GM12865 (cell line): ENCODE measurements around the gene OSGIN1.

Experiments used
- DNase-seq: peaks from one replicate; pipeline ENCODE4 v3.0.0; 2010; ENCODE audit warnings: low read depth
- H3K4me3 ChIP-seq: 2 replicates; pipeline ENCODE4 v1.5.1; 2011; ENCODE audit warnings: mild to moderate bottlenecking, low read depth, low read length, control low read depth
- TF ChIP-seq, protein P1 (sequence below): IDR thresholded peaks from 2 replicates; pipeline ENCODE4 v1.5.1; 2011; ENCODE audit warnings: low read length, control low read depth, low read depth, inconsistent platforms; ENCODE audit not compliant: insufficient read depth; ENCODE audit errors: missing control alignments

Gene OSGIN1

DNA sequence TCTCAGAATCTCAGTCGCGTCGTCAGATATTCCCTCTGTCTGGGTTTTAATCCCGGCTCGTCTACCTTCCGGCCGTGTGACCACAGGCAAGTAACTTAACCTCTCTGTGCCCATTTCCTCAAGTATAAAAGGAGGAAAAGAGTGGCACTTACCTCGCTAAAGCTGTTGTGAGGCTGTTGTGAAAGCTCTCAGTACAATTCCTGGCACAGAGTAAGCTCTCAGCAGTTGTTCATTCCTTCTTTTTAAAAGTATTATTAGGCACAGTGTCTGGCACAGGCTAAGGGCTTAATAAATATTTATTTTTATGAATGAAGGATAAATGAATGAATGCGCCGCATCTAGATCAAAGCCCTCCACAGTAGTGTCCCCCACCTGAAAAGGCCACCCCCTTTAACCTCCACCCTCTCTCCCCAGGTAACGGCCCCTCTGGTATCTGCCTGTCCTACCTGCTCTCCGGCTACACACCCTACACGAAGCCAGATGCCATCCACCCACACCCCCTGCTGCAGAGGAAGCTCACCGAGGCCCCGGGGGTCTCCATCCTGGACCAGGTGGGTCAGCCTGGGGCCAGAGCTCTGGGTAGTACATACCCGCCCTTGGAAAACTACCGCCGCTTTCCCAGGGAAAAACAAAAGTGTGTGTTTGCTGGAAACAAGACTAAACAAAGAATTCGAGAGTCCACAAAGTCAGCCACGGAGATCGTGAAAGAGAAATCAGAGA lies 6.0 kb downstream of the OSGIN1 start:
- TF ChIP-seq, protein P1, sequence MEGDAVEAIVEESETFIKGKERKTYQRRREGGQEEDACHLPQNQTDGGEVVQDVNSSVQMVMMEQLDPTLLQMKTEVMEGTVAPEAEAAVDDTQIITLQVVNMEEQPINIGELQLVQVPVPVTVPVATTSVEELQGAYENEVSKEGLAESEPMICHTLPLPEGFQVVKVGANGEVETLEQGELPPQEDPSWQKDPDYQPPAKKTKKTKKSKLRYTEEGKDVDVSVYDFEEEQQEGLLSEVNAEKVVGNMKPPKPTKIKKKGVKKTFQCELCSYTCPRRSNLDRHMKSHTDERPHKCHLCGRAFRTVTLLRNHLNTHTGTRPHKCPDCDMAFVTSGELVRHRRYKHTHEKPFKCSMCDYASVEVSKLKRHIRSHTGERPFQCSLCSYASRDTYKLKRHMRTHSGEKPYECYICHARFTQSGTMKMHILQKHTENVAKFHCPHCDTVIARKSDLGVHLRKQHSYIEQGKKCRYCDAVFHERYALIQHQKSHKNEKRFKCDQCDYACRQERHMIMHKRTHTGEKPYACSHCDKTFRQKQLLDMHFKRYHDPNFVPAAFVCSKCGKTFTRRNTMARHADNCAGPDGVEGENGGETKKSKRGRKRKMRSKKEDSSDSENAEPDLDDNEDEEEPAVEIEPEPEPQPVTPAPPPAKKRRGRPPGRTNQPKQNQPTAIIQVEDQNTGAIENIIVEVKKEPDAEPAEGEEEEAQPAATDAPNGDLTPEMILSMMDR, result no peak
- no peak overlapping the region for H3K4me3 ChIP-seq
- DNase-seq, result no peak

DNA sequence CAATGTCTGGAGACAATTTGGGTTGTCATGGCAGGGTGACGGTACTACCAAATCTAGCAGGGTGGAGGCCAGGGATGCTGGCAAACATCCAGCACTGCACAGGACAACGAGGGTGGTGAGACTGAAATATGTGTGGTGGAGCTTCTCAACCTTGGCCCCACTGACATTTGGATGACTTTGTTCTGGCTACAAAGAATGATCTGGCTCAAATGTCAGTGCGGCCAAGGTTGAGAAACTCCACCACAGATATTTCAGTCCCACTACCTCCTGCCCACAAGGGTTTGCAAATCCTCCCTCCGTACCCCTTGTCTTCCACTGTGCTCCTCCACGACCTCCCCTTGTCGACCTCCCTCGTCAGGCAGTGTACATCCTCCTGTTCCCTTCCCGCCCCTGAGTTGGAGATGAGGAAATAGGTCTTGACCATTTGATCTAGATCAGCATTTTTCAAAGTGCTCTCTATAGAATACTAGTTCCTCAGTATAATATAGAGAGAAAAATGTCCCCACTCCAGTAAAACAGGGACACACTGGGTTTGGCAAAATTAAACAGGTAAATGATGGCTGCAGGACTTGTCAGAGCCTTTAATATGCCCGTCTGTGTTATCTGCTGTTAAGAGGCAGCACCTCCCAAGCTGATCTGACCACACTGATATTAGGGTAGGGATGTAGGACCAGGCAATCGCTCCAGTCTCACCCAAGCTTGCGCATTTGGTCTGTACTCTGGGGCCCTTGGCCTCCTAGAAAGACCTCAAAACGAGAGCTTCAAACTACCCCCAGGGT lies 6.8 kb downstream of the OSGIN1 start:
- DNase-seq, result no peak
- TF ChIP-seq, protein P1, result no peak
- H3K4me3 ChIP-seq, result no peak overlapping the region

DNA sequence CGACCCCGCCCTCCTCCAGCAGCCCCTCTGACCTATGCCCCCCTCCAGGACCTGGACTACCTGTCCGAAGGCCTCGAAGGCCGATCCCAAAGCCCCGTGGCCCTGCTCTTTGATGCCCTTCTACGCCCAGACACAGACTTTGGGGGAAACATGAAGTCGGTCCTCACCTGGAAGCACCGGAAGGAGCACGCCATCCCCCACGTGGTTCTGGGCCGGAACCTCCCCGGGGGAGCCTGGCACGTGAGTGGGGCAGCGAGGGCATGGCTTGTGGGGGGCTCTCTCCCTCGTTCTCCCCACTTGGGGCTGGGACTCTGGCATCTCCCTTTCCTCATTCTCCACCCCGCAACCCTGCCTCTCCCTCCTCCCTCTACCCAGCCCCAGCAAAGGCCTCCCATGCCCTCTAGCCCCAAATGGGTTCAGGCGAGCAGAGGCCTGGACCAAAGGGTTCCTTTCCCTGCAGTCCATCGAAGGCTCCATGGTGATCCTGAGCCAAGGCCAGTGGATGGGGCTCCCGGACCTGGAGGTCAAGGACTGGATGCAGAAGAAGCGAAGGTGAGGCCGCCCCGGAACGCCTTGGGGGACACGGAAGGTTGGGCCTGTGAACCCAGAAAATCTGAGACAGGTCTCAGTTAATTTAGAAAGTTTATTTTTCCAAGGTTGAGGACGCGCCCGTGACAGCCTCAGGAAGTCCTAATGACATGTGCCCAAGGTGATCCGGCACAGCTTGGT lies 7.6 kb downstream of the OSGIN1 start:
- TF ChIP-seq, protein P1, result no peak
- H3K4me3 ChIP-seq, result no peak overlapping the region

DNA sequence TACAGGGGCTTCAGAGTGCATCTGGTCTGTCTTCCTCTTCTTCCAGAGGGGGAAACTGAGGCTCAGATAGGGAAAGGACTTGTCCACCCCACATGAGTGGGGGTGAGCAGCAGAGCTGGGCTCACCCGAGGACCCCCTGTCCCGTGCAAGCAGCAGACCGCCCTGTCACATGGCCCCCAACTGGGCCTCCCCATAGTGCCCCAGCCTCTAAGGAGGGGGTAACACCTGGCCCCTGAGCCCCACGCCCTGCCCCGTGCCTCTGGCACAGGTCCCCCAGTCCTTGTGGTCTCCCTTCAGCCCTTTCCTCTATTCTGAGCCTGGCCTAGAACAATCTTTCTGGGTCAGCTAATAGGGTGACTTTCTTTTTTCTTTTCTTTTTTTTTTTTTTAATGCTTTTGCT lies 8.6 kb downstream of the OSGIN1 start:
- no peak overlapping the region for H3K4me3 ChIP-seq
- TF ChIP-seq, protein P1, result no peak
- no peak for DNase-seq

More for the DNA sequence above, 7.6 kb downstream of the OSGIN1 start:
- no peak for DNase-seq

DNA sequence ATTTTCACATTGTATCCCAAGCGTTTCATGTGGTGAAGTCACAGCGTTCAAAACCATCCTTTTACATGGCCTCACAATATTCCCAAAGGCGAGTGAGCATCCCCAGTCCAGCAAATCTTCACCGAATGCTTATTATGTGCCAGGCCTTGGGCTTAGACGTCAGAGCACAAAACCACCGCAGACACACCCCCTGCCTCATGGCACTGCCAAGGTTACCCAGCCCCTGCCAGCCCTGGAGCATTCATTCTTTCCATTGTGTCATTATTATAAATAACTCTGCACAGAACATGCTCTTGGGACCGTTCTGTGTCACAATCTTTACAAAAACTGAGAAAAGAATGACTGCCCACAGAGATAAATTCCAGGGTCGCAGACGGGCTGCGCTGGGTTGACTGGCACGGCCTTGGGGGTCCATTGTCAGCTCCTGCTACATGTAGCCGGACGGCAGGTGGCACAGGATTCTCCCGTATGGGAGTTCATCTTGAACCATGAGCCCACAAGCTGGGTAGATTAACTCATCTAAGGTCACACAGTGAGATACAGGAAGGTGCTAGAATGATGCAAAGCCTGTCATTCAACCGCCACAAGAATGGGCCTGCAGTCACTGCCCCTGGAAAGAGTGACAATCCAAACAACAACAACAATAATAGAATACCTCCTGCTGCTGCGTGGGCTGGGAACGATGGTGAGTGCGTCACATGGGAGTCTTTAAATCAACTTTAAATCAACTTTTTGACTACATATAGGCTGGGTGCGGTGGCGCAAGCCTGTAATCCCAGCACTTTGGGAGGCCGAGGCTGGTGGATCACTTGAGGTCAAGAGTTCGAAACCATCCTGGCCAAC lies 10.5 kb downstream of the OSGIN1 start:
- TF ChIP-seq, protein P1, result no peak
- H3K4me3 ChIP-seq, result no peak overlapping the region

More for the DNA sequence above, 10.5 kb downstream of the OSGIN1 start:
- DNase-seq, result no peak
